ENCODE data around the gene NKX1-1.

The NKX1-1 gene

GRCh38 chr4:1354136-1354982 lies 51.9 kb downstream of the NKX1-1 start:
- Histone ChIP-seq H3K4me3 (ENCODE audit: low read depth in 1 of 5, low read length in 5 of 5) (no peak overlapping the region), H3K36me3 (ENCODE audit: control insufficient read depth in 5 of 5, insufficient read depth in 5 of 5, low read length in 5 of 5) (peaks cover 0 to 77% (median 57%) of the 10 kb centered on the region in 5 donors), H3K9ac (ENCODE audit: low read length in 5 of 5) (no peak overlapping the region), H3K9me3 (ENCODE audit: control insufficient read depth in 5 of 5, low read length in 5 of 5) (no peaks in the 10 kb centered on the region), H3K27ac (ENCODE audit: low read depth, low read length) (no peak overlapping the region), H3K4me1 (ENCODE audit: control insufficient read depth in 5 of 5, insufficient read depth in 5 of 5, low read length in 5 of 5) (peaks cover 0 to 7% (median 3%) of the 10 kb centered on the region in 5 donors), H3K27me3 (ENCODE audit: control insufficient read depth in 5 of 5, insufficient read depth in 4 of 5, low read length in 5 of 5) (no peaks in the 10 kb centered on the region)

- no peak overlapping the region for H3K4me3 ChIP-seq (ENCODE audit: low read depth in 1 of 5, low read length in 5 of 5)
- no peak overlapping the region for H3K9ac ChIP-seq (ENCODE audit: low read length in 5 of 5)
- no peaks in the 10 kb centered on the region for H3K9me3 ChIP-seq (ENCODE audit: control insufficient read depth in 5 of 5, low read length in 5 of 5)
- peaks cover 0 to 69% (median 52%) of the 10 kb centered on the region in 5 donors for H3K36me3 ChIP-seq (ENCODE audit: control insufficient read depth in 5 of 5, insufficient read depth in 5 of 5, low read length in 5 of 5)
- no peaks in the 10 kb centered on the region for H3K27me3 ChIP-seq (ENCODE audit: control insufficient read depth in 5 of 5, insufficient read depth in 4 of 5, low read length in 5 of 5)
- no peak overlapping the region for H3K27ac ChIP-seq (ENCODE audit: low read depth, low read length)
- peaks cover 0 to 13% (median 7%) of the 10 kb centered on the region in 5 donors for H3K4me1 ChIP-seq (ENCODE audit: control insufficient read depth in 5 of 5, insufficient read depth in 5 of 5, low read length in 5 of 5)
Measured at GRCh38 chr4:1353186-1354055, 52.8 kb downstream of the NKX1-1 start.

All from subcutaneous abdominal adipose tissue (tissue), 5 donors.